Measurements from ENCODE around the gene BRD1.

- no peak for TF ChIP-seq CTCF (IDR thresholded peaks at IDR 0.05)
- no peak for TF ChIP-seq POLR2A (IDR thresholded peaks at IDR 0.05)
Measured at GRCh38 chr22:49785046-49785521, 42.6 kb downstream of the BRD1 start.
